GM12892 (cell line): Measurements from ENCODE around the gene NCR2.

Experiments used
- POLR2A ChIP-seq: IDR thresholded peaks from 2 replicates; pipeline ENCODE4 v1.6.1; 2011; ENCODE audit warnings: low read depth, low read length, control low read depth
- TAF1 ChIP-seq: IDR thresholded peaks from 2 replicates; pipeline ENCODE4 v1.6.1; 2011; ENCODE audit warnings: low read depth, mild to moderate bottlenecking, control low read depth, low read length, borderline replicate concordance

DNA sequence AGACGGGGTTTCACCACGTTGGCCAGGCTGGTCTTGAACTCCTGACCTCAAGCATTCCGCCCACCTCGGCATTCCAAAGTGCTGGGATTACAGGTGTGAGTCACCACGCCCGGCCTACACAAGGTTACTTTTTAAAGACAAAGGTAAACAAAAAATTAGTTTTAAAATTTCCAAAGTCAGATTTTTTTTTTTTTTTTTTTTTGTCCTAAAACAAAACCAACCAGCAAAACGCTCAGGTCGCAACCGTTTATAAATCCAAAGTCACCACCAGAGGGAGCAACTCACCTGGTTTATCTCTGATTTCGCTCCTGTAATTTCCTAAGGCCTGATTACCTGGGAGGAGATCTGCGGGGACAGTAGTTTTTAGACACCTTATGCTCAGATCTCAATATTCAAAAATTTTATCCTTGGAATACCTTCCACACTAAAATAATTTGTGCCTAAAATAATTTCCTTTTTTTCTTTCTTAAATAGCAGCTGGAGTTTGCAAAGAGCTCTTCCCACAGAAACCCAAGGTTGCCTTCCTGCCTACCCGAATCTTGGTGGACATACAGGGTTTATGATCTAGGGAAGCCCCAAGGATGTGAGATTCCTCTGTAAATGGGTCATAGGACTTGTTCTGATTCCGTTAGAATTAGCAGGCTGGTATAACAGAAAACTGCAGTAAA, 29.1 kb upstream of the NCR2 start:
- TF ChIP-seq TAF1 (no peak), POLR2A (no peak)
